Lower leg skin (tissue), 4 donors: Measurements from ENCODE around the gene LDHAL6B. TPM values are rescaled to one million over a fixed set of nuclear protein-coding genes. Genes with fewer than 3 reads are reported as not detected.

ENCODE experiments used
- DNase-seq, 2 donors: peaks; one replicate each; pipeline ENCODE4 v3.0.0-alpha.2; 2019; ENCODE audit warnings: low spot score in 2 of 2
- H3K4me3 ChIP-seq: fragments of 200-600 bp; sonication (generic); 2 replicates; pipeline ENCODE4 v1.5.1; 2017; ENCODE audit warnings: mild to moderate bottlenecking, low read depth; ENCODE audit not compliant: poor library complexity, severe bottlenecking
- POLR2A ChIP-seq, 2 donors: fragments of 450-650 bp; IDR thresholded peaks; one replicate each; pipeline ENCODE4 v1.6.1; 2016 to 2017; ENCODE audit warnings: antibody characterized with exemption in 2 of 2, mild to moderate bottlenecking in 1 of 2, moderate library complexity in 1 of 2
- WGBS, 2 donors: methylation state at CpG; one replicate each; pipeline ENCODE4 v1.1.5; 2018; 5-methylcytosine and 5-hydroxymethylcytosine counted together
- intact Hi-C: fragments of 100-400 bp; cut with DNase I; formaldehyde crosslinking; loops from one replicate; pipeline ENCODE4 v1.15.0; 2023; ENCODE audit warnings: low total_unique reads
- microRNA counts, 2 donors: library from miRNA; unstranded; fragments of <30 nt; microRNA quantifications; one replicate each; lab custom pipeline; 2016
- microRNA-seq, 2 donors: library from miRNA; unstranded; fragments of <30 nt; microRNA quantifications; one replicate each; pipeline ENCODE4, GENCODE V29; 2016; ENCODE audit warnings: borderline replicate concordance in 2 of 2, borderline number of aligned reads in 1 of 2
- total RNA-seq, 4 donors: library from RNA; depleted of rRNA; stranded (reverse); fragments of >200 nt; gene quantifications; one replicate each; pipeline ENCODE4 v1.1.0, GENCODE V29; 2016
- TF ChIP-seq, protein P1 (sequence below), 3 donors: fragments of 450-650 bp; IDR thresholded peaks; one replicate each; pipeline ENCODE4 v1.5.1; 2016; ENCODE audit warnings: antibody characterized with exemption in 3 of 3, mild to moderate bottlenecking in 3 of 3, moderate library complexity in 2 of 3

Gene LDHAL6B
- total RNA-seq, 4 donors from 2014 or later, result not detected

DNA sequence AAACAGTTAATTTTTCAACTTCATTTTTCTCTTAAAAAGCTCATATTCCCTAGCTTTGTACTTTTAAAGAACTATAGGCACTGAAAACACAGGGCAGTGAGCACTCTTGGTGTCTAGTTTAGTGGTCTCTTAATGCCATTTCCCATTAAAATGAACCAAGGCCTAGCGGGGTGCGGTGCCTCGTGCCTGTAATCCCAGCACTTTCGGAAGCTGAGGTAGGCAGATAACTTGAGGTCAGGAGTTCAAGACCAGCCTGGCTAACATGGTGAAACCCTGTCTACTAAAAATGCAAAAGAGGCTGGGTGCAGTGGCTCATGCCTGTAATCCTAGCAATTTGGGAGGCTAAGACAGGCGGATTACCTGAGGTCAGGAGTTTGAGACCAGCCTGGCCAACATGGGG is 45.5 kb downstream of the LDHAL6B start:
- intact Hi-C loops, result no loop called here
- TF ChIP-seq, protein P1, sequence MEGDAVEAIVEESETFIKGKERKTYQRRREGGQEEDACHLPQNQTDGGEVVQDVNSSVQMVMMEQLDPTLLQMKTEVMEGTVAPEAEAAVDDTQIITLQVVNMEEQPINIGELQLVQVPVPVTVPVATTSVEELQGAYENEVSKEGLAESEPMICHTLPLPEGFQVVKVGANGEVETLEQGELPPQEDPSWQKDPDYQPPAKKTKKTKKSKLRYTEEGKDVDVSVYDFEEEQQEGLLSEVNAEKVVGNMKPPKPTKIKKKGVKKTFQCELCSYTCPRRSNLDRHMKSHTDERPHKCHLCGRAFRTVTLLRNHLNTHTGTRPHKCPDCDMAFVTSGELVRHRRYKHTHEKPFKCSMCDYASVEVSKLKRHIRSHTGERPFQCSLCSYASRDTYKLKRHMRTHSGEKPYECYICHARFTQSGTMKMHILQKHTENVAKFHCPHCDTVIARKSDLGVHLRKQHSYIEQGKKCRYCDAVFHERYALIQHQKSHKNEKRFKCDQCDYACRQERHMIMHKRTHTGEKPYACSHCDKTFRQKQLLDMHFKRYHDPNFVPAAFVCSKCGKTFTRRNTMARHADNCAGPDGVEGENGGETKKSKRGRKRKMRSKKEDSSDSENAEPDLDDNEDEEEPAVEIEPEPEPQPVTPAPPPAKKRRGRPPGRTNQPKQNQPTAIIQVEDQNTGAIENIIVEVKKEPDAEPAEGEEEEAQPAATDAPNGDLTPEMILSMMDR (IDR thresholded peaks at IDR 0.05), result no peak
- TF ChIP-seq POLR2A (IDR thresholded peaks at IDR 0.05), result no peak
- no peak overlapping the region for H3K4me3 ChIP-seq
- 98% methylated on average over 5 of the region's 5 CpGs for WGBS, 2 donors
- peak in 1 of 2 donors; percentile 54 for DNase-seq

DNA sequence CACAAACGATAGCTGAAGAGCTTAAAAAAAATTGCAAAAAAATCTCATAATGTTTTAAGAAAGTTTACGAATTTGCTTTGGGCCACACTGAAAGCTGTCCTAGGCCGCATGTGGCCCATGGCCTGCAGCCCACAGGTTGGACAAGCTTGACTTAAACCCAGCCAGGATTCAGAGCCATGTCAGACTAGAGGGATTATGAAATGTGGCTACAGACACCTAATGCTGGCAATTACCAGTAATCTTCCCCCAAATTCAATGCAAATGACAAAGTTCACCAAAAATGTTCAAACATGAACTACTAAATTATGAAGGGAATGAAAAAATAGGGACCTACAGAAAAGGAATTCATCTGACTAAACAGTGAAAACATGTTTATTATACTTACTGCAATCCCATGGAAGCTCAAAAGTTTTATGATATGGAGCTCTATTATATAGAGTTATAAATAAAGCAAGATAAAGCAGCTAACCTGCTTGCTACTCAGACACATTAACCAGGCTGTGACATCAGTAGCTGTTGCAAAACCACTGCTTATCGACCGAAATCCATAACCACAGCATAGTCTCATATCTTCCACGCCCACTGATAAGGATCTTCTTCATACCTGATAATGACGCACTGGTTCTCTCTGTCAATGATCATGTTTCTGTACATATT is 49.2 kb downstream of the LDHAL6B start:
- intact Hi-C loops, result no loop called here

DNA sequence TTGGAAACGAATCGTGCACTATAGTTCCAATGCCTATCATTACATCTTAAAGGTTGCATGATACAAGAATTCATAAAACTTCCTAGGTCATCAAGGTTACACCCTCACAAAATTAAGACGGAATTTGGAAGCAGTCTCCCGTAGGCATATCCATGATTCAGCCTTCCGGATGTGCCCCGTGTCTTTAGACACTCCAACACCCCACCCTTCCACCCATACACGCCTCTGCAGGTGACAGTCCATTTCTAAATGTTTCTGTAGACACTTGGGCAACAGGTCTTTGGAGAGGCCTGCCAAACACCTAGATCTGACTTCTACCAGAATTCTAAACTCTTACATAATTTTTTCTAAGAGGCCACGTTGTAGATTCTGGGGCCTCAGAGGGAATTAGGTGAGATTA is 49.8 kb downstream of the LDHAL6B start:
- TF ChIP-seq POLR2A (IDR thresholded peaks at IDR 0.05), result no peak
- TF ChIP-seq, protein P1 (IDR thresholded peaks at IDR 0.05), result no peak
- intact Hi-C loops, result no loop called here
- no peak for DNase-seq
- no peak overlapping the region for H3K4me3 ChIP-seq
- WGBS, 2 donors, result 56 to 61% methylated on average over 8 of the region's 8 CpGs

More for the DNA sequence above, 49.2 kb downstream of the LDHAL6B start:
- WGBS, 2 donors, result 73 to 76% methylated on average over 7 of the region's 7 CpGs
- TF ChIP-seq, protein P1 (IDR thresholded peaks at IDR 0.05), result no peak
- TF ChIP-seq POLR2A (IDR thresholded peaks at IDR 0.05), result no peak
- H3K4me3 ChIP-seq, result no peak overlapping the region
- no peak for DNase-seq

DNA sequence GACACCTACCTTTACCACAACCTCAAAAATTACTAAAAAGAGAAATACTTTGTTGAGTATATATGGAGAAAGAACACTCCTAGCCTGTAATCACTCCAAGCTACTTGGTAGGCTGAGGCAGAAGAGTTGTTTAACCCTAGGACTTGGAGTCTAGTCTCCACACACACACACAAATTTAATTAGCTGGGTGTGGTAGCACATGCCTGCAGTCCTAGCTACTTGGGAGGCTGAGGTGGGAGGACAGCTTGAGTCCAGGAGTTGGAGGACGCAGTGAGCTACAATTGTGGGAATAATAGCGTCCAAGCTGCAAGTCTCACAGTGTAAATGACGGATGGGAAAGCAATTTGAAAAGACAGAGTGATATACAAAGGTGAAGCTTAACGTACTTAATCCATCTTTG is 50.5 kb downstream of the LDHAL6B start:
- intact Hi-C loops, result no loop called here
- H3K4me3 ChIP-seq, result no peak overlapping the region
- no peak for DNase-seq
- TF ChIP-seq POLR2A (IDR thresholded peaks at IDR 0.05), result no peak
- TF ChIP-seq, protein P1 (IDR thresholded peaks at IDR 0.05), result no peak
- 71 to 75% methylated on average over 4 of the region's 4 CpGs for WGBS, 2 donors

MicroRNAs encoded within 50 kb of the gene (microRNA counts, 767-probe panel; counts per million panel counts)
- 0 to 358 counts per million in 2 donors for microRNA hsa-miR-2116-5p (lab: Ali Mortazavi, UCI)

Small RNAs within 50 kb of the gene (microRNA-seq; reads per million reads assigned to microRNA genes)
- 5.7 to 8.2 reads per million in 2 donors for gene MIR2116

Other genes starting within 250 kb of the LDHAL6B start
- gene RNF111, start 219.2 kb upstream of the LDHAL6B start, total RNA-seq, result 10 to 100 TPM; 14.9 to 27.9 (median 22.6) TPM
- 1 to 10 TPM; 3.3 to 7.6 (median 4.5) TPM for gene CCNB2, start 101.7 kb upstream of the LDHAL6B start, total RNA-seq
- gene MYO1E, start 166.0 kb downstream of the LDHAL6B start, total RNA-seq, result 100 to 1,000 TPM; 134 to 218 (median 183) TPM
- gene FAM81A, start 231.3 kb downstream of the LDHAL6B start, total RNA-seq, result 1 to 10 TPM; 1.3 to 2.3 (median 2.1) TPM